NCI-H2196 treated with DMSO at 0.1 percent for 48 hours (cell line): Measurements from ENCODE around the gene PCBP2.
"Not testable (repeated sequence)": the region's sequence is repeated elsewhere in the genome, so short reads cannot be mapped to it uniquely, and the experiment has no call there.

Experiments
- DNase-seq: peaks from one replicate; lab custom pipeline; 2025; ENCODE audit not compliant: unreplicated experiment; lab: John Stamatoyannopoulos, UW

PCBP2 gene

GRCh38 chr12:53441040-53441833 is 10.7 kb upstream of the PCBP2 start, which contains the start of gene PRR13:
TSS of gene PRR13 (plus strand) at chr12:53441734. CDS start at chr12:53442715, 981 bp downstream.
- peak; percentile 98 for DNase-seq

GRCh38 chr12:53443955-53444354 is 7.9 kb upstream of the PCBP2 start:
- DNase-seq = no peak

DNA sequence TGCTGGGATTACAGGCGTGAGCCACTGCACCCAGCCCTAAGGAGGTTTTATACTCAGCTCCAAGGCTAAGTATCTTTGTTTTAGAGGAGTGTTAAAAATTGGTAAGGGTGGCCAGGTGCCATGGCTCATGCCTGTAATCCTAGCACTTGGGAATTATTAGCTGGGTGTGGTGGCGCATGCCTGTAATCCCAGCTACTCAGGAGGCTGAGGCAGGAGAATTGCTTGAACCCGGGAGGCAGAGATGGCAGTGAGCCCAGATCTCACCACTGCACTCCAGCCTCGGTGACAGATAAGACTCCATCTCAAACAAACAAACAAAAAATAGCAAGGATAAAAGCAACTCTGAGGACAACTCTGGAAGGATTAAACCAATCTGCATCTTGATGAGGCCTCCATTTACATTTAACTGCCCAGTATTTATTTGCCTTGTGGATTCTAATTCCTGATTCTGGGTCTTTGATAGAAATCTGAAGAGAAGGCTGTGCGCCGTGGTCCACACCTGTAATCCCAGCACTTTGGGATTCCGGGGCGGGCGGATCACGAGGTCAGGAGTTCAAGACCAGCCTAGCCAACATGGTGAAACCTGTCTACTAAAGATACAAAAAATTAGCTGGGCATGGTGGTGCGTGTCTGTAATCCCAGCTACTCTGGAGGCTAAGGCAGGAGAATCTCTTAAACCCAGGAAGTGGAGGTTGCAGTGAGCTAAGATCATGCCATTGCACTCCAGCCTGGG is 7.1 kb upstream of the PCBP2 start:
- DNase-seq = not testable (repeated sequence)

- DNase-seq = no peak
Measured at GRCh38 chr12:53450936-53451335, 966 bp upstream of the PCBP2 start.

- peak; percentile 67 for DNase-seq
Measured at GRCh38 chr12:53452159-53453077, 516 bp downstream of the PCBP2 start.

GRCh38 chr12:53453953-53454640 is 2.2 kb downstream of the PCBP2 start:
- DNase-seq = no peak

GRCh38 chr12:53454707-53455106 is 2.8 kb downstream of the PCBP2 start:
- no peak for DNase-seq

DNA sequence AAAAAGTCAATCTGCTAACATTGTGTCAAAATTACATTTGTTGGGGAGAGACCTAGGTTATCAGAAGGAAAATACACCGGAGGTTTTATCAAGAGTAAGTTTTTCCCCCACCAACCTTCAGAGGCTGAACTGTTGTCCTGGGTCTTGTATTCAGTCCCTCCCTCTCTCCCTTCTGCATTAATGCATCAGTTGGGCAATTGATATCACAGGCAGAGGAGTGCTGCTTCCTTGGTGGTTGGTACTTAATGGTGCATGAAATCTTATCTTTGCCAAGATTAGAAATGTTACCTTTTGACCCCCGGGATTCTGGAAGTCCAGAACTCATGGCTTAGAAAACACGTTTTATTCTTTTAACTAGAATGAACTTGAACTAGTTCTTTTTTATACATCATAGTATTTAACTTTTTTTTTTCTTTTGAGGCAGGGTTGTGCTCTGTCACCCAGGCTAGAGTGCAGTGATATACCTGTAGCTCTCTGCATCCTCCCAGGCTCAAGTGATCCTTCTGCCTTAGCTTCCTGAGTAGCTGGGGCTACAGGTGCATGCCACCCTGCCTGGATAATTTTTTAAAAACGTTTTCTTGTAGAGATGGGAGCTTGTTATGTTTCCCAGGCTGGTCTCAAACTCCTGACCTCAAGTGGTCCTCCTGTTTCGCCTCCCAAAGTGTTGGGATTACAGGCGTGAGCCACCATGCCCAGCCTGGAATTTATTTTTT is 4.9 kb downstream of the PCBP2 start:
- no peak for DNase-seq

- no peak for DNase-seq
Measured at GRCh38 chr12:53459097-53459496, 7.2 kb downstream of the PCBP2 start.

GRCh38 chr12:53461059-53461458 is 9.2 kb downstream of the PCBP2 start:
- no peak for DNase-seq

GRCh38 chr12:53461591-53461990 is 9.7 kb downstream of the PCBP2 start:
- no peak for DNase-seq

- DNase-seq = no peak
Measured at GRCh38 chr12:53462935-53463334, 11.0 kb downstream of the PCBP2 start.

DNA sequence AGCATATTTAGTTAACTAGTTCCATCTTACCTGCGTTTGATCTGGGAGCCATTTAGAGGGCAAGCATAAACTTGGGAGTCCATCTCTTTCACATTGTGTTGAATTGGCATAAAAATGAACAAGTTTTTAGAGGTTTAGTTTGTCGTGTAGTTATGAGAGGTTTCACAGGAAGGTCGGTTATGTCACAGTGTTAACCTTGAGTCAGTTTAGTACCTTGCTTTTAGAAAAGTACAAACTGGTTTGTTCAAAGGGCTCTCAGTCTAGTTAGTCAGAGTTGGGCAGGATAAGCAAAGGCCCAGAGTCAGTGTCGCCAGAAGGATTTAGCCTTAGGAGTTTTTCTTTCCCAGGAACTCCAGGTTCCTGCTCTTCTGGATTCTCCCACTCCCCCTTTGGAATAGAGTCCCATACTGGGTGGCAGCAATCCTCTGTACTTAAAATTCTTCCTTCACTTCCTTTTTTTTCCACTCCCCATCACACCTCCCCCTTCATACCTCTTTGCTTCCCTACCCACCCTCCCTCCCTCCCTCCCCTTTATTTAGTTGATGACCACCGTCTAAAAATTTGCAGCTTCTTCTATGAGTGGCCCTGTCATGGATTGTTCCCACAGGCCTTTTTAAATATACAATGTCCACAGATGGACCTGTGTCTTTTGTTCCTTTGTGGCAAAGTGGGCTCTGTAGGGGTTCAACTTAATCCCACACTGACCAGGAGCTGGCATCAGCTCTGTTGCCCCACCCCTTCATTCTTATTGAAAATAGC is 12.1 kb downstream of the PCBP2 start:
- DNase-seq = no peak

DNA sequence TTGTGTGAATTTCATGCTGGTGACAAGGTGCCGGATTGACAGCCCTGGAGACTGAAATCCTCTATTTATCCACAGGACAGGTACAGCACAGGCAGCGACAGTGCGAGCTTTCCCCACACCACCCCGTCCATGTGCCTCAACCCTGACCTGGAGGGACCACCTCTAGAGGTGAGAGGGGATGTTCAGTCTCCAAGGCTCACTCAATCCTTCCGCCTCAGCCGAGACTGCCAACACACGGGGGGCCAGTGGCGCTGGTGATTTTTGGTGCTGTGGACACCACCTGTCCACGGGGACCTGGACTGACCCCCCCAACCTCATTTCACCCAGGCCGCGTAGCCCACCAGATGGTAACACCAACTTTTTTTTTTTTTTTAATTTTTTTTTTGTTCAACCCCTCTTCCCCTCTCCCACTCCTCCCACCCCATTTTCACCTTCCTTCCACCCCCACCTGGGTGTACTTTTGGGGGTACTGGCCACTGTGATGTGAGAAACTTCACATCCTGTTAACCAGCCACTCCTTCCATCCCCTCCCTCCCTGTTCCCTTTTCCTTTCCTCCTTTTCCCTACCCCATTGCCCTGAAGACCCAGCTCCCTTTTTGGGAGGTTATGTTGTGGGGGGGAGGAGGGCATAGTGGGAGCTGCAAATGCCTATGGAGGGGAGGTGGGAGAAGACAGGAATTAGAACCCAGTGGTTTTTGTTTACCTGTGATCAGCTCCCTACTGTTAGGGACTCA is 12.9 kb downstream of the PCBP2 start:
- no peak for DNase-seq

DNA sequence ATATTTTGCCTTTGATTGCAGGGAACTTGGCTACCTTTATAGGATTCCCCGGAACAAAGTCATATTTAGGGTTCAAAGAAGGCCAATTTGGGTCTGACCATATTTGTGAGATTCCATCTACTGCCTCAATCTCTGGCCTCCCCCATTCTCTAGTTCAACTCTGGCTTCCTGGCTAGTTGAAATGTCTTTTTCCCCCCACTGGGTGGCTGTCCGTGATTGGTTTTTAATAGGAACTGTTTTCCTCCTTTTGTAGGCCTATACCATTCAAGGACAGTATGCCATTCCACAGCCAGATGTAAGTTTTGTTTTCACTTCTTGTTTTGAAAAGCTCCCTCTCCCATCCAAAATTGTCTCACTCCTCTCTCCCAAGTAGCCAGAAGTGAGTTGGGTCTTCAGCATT is 13.8 kb downstream of the PCBP2 start:
- DNase-seq = no peak

GRCh38 chr12:53466640-53467039 is 14.7 kb downstream of the PCBP2 start:
- DNase-seq = no peak

DNA sequence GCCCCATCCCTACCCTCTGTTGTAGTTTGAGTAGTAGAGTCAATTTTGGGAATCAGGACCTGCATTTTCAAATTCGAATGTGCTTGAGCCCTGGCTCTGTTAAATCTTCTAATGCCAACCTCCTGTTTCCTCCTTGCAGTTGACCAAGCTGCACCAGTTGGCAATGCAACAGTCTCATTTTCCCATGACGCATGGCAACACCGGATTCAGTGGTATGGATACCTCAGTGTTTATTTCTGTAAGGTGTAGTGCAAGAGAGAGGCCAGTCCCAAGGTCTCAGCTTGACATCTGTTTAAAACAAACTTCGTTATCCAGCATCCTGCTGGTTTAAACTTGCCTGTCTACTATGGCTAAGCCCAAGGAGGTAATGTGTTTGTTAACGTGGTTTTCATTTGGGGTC is 15.2 kb downstream of the PCBP2 start:
- no peak for DNase-seq

DNA sequence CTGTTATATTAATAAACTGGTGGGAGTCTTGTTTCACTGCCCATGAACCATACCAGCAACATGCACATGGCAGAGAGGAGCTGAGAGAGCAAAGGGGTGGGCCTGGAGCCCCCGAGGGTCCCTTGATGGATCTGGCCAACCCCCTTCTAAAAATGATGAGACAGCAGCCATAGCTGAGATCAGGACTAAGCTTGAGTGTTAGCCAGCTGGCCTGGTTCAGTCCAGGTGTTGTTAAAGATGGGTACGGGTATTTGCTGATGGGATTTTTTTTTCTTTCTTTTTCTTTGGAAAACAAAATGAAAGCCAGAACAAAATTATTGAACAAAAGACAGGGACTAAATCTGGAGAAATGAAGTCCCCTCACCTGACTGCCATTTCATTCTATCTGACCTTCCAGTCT is 16.0 kb downstream of the PCBP2 start:
- DNase-seq = no peak

DNA sequence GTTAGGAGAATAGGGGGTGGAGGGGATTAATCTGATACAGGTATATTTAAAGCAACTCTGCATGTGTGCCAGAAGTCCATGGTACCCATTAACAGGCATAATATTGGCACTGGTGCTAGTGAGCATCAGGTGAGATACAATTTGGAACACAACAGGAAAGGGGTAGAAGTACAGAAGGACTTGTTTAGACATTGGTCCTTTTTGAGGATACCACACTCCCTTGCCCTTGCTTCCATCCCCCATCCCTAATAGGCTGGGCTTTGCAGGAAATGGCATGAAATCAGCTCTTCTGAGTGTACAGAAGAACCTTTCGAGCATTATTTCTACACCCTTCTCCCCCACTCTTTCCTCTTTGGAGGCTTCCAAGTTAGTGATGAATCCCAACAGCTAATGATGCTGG is 16.4 kb downstream of the PCBP2 start:
- no peak for DNase-seq
